Activated CD8-positive, alpha-beta memory T cell treated with anti-CD3 and anti-CD28 coated beads for 36 hours (primary cell): ENCODE results near the gene PLCH1. TPM values are rescaled to one million over a fixed set of nuclear protein-coding genes. Genes with fewer than 3 reads are reported as not detected.

Experiments used
- CTCF ChIA-PET: fragments of 350-600 bp; sonication (Branson Sonifier 250); formaldehyde crosslinking; loops from one replicate; lab custom pipeline; 2021; ENCODE audit warnings: antibody characterized with exemption; lab: Charles Lee
- POLR2A ChIA-PET: fragments of 350-600 bp; sonication (Branson Sonifier 250); formaldehyde crosslinking; loops from one replicate; lab custom pipeline; 2021; ENCODE audit warnings: antibody characterized with exemption; lab: Charles Lee
- total RNA-seq, 2 experiments: library from RNA; stranded (reverse); gene quantifications; one replicate each; pipeline ENCODE4 v1.2.3, GENCODE V29; 2021

Gene PLCH1
- total RNA-seq, 2 experiments from 2014 or later: 0.08 to 0.10 TPM

- ChIA-PET POLR2A (no interaction called here), CTCF (no interaction called here)
Observed at GRCh38 chr3:155342344-155342743, 402.5 kb downstream of the PLCH1 start.

GRCh38 chr3:155339052-155339451 lies 405.8 kb downstream of the PLCH1 start:
- POLR2A ChIA-PET: no interaction called here
- CTCF ChIA-PET: no interaction called here

- POLR2A ChIA-PET: no interaction called here
Observed at GRCh38 chr3:155335724-155336354, 409.0 kb downstream of the PLCH1 start.

GRCh38 chr3:155334914-155335723 lies 409.8 kb downstream of the PLCH1 start:
- ChIA-PET POLR2A (no interaction called here), CTCF (no interaction called here)

More at GRCh38 chr3:155335724-155336354, 409.0 kb downstream of the PLCH1 start:
- CTCF ChIA-PET: no interaction called here

GRCh38 chr3:155334215-155334913 lies 410.5 kb downstream of the PLCH1 start:
- ChIA-PET CTCF (no interaction called here), POLR2A (no interaction called here)

GRCh38 chr3:155332716-155333115 lies 412.2 kb downstream of the PLCH1 start:
- CTCF ChIA-PET: no interaction called here
- POLR2A ChIA-PET: no interaction called here

GRCh38 chr3:155331078-155331477 lies 413.8 kb downstream of the PLCH1 start:
- CTCF ChIA-PET: no interaction called here
- POLR2A ChIA-PET: no interaction called here

DNA sequence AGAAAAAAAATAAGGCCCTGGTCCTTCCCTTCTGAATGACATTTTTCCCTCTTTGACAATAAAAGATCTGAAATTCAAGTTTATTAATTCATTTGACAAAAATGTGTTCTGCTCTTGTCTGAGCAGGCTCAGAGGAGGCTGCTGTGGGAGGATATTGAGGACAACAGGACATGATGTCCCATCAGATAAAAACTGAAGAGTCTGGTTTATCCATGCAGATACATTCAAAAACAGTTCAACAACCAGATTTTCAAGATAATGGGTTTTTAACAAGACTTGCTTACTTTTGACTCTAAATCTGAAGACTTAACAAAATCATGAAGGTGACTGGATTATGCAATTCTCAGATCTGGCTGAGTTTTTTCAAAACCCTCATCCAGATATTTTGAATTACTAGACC lies 414.5 kb downstream of the PLCH1 start:
- ChIA-PET POLR2A (no interaction called here), CTCF (no interaction called here)

GRCh38 chr3:155329513-155330048 lies 415.3 kb downstream of the PLCH1 start:
- CTCF ChIA-PET: no interaction called here
- POLR2A ChIA-PET: no interaction called here

DNA sequence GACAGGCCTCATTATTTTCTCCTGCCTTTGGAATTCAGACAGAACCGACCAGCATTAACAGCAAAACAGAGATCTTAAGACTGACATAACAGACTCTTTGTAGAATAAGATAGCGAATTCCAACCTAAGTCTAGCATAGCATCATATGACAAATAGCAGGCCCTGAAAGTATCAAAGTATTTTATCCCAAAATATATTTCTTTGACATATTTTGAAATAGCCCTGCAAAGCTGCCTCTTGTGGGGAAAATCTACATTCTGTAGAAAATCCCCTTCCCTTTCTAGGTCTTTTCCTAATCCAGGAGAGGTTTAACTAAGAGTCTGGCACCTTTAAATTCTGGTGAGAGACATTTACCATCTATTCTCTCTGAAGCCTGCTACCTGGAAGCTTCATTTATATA lies 417.0 kb downstream of the PLCH1 start:
- ChIA-PET POLR2A (no interaction called here), CTCF (no interaction called here)

GRCh38 chr3:155327430-155327829 lies 417.4 kb downstream of the PLCH1 start:
- POLR2A ChIA-PET: no interaction called here
- CTCF ChIA-PET: no interaction called here

GRCh38 chr3:155326901-155327300 lies 418.0 kb downstream of the PLCH1 start:
- POLR2A ChIA-PET: no interaction called here
- CTCF ChIA-PET: no interaction called here

DNA sequence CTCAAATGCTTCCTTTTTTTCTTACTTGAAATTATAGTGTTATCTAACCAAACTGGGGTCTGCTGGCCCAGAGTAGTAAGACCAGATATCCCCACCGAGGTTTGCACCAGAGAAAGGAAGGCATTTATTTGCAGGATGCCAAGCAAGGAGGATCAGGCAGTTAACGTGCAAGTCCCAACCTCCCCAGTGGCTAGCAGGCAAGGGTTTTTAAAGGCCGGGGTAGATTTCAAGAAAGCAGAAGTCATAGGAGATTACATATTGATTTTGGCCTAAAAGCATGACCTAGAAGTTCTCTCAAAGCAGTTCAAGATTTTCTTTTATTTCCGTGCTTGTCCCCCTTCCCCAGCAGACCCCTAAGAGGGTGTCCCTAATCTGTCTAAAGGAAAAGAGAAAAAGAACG lies 418.6 kb downstream of the PLCH1 start:
- POLR2A ChIA-PET: no interaction called here
- CTCF ChIA-PET: no interaction called here

Other genes with a start within 250 kb of the PLCH1 start
- gene C3orf33, start 61.2 kb upstream of the PLCH1 start, total RNA-seq: 1 to 10 TPM; 2.0 to 2.5 TPM
- 10 to 100 TPM; 21.0 to 22.1 TPM for gene SLC33A1, start 109.4 kb upstream of the PLCH1 start, total RNA-seq
- 100 to 1,000 TPM; 128 to 129 TPM for gene GMPS, start 125.6 kb upstream of the PLCH1 start, total RNA-seq